Activated CD8-positive, alpha-beta memory T cell treated with anti-CD3 and anti-CD28 coated beads for 4 hours (primary cell): ENCODE measurements around the gene PIM2.
"Not testable (repeated sequence)": the region's sequence is repeated elsewhere in the genome, so short reads cannot be mapped to it uniquely, and the experiment has no call there.

ENCODE experiments used
- DNase-seq, 2 donors: peaks; one replicate each; pipeline ENCODE4 v3.0.0-alpha.2; 2020; ENCODE audit warnings: low read depth in 2 of 2

The PIM2 gene

GRCh38 chrX:48908600-48908999 lies 10.2 kb downstream of the PIM2 start:
- no peak for DNase-seq

GRCh38 chrX:48905090-48905790 lies 13.6 kb downstream of the PIM2 start:
- DNase-seq, result no peak

GRCh38 chrX:48904626-48905025 lies 14.2 kb downstream of the PIM2 start:
- no peak for DNase-seq

GRCh38 chrX:48904180-48904579 lies 14.6 kb downstream of the PIM2 start:
- no peak for DNase-seq

- DNase-seq, result no peak
These were observed 15.5 kb downstream of the PIM2 start for GRCh38 chrX:48903290-48903689.

- DNase-seq, result no peak
These were observed 16.0 kb downstream of the PIM2 start for GRCh38 chrX:48902776-48903175.

GRCh38 chrX:48902135-48902534 lies 16.7 kb downstream of the PIM2 start:
- DNase-seq, result no peak

GRCh38 chrX:48901069-48901468 lies 17.8 kb downstream of the PIM2 start:
- DNase-seq, result no peak

GRCh38 chrX:48899078-48899410 lies 19.8 kb downstream of the PIM2 start:
- no peak for DNase-seq

GRCh38 chrX:48897625-48898306 lies 21.1 kb downstream of the PIM2 start, which contains the start of the genes PQBP1 and TIMM17B:
Gene PQBP1, plus strand, starts transcription at chrX:48897930. Its CDS starts 580 bp downstream, at chrX:48898510.
Gene TIMM17B, minus strand, starts transcription at chrX:48897768. Its CDS starts 19 bp downstream, at chrX:48897749.
- peak; percentile 68 to 76 for DNase-seq

GRCh38 chrX:48897157-48897624 lies 21.6 kb downstream of the PIM2 start:
- no peak for DNase-seq

- no peak for DNase-seq
These were observed 22.2 kb downstream of the PIM2 start for GRCh38 chrX:48896611-48897011.

- DNase-seq, result no peak
These were observed 23.9 kb downstream of the PIM2 start for GRCh38 chrX:48894891-48895290.

- no peak for DNase-seq
These were observed 25.1 kb downstream of the PIM2 start for GRCh38 chrX:48893556-48894348.

GRCh38 chrX:48892896-48893295 lies 25.9 kb downstream of the PIM2 start:
- no peak for DNase-seq

- DNase-seq, result peak; percentile 43 to 49
These were observed 27.2 kb downstream of the PIM2 start for GRCh38 chrX:48891402-48892288.

GRCh38 chrX:48890934-48891401 lies 27.9 kb downstream of the PIM2 start:
- no peak for DNase-seq

- no peak for DNase-seq
These were observed 28.4 kb downstream of the PIM2 start for GRCh38 chrX:48890296-48890925.

GRCh38 chrX:48886586-48886985 lies 32.2 kb downstream of the PIM2 start:
- not testable (repeated sequence) for DNase-seq

GRCh38 chrX:48883729-48884128 lies 35.1 kb downstream of the PIM2 start:
- no peak for DNase-seq

- DNase-seq, result not testable (repeated sequence)
These were observed 41.9 kb downstream of the PIM2 start for GRCh38 chrX:48876944-48877343.
